Ishikawa (cell line): ENCODE results near the gene TMPRSS4.

Experiments used
- CEBPB ChIP-seq: IDR thresholded peaks from 2 replicates; pipeline ENCODE4 v1.6.1; 2012
- CREB1 ChIP-seq: IDR thresholded peaks from 2 replicates; pipeline ENCODE4 v1.6.1; 2012; ENCODE audit warnings: low read depth
- EGR1 ChIP-seq: IDR thresholded peaks from 2 replicates; pipeline ENCODE4 v1.6.1; 2012
- EP300 ChIP-seq: IDR thresholded peaks from 2 replicates; pipeline ENCODE4 v1.6.1; 2012; ENCODE audit warnings: borderline replicate concordance
- FOXM1 ChIP-seq: IDR thresholded peaks from 2 replicates; pipeline ENCODE4 v1.6.1; 2012; ENCODE audit warnings: low read depth, borderline replicate concordance
- MAX ChIP-seq: IDR thresholded peaks from 2 replicates; pipeline ENCODE4 v1.6.1; 2012
- NFIC ChIP-seq: IDR thresholded peaks from 2 replicates; pipeline ENCODE4 v1.6.1; 2012
- RAD21 ChIP-seq: IDR thresholded peaks from 2 replicates; pipeline ENCODE4 v1.6.1; 2012; ENCODE audit warnings: low read depth
- REST ChIP-seq: IDR thresholded peaks from 2 replicates; pipeline ENCODE4 v1.6.1; 2012; ENCODE audit warnings: low read depth, mild to moderate bottlenecking
- TAF1 ChIP-seq: IDR thresholded peaks from 2 replicates; pipeline ENCODE4 v1.6.1; 2012; ENCODE audit warnings: low read depth, mild to moderate bottlenecking
- TCF12 ChIP-seq: IDR thresholded peaks from 2 replicates; pipeline ENCODE4 v1.6.1; 2012; ENCODE audit warnings: low read depth
- TEAD4 ChIP-seq: IDR thresholded peaks from 2 replicates; pipeline ENCODE4 v1.6.1; 2012
- USF1 ChIP-seq: IDR thresholded peaks from 2 replicates; pipeline ENCODE4 v1.6.1; 2012
- YY1 ChIP-seq: IDR thresholded peaks from 2 replicates; pipeline ENCODE4 v1.6.1; 2012; ENCODE audit warnings: low read depth
- ZBTB7A ChIP-seq: IDR thresholded peaks from 2 replicates; pipeline ENCODE4 v1.6.1; 2012; ENCODE audit warnings: low read depth

The TMPRSS4 gene

GRCh38 chr11:118055966-118056365 is 20.9 kb upstream of the TMPRSS4 start:
- TF ChIP-seq FOXM1 (no peak), TCF12 (no peak), EGR1 (no peak), USF1 (no peak), CEBPB (no peak), YY1 (no peak), REST (no peak), ZBTB7A (no peak), TAF1 (no peak), CREB1 (no peak), NFIC (no peak), TEAD4 (no peak), RAD21 (no peak), MAX (no peak)

GRCh38 chr11:118056806-118057205 is 20.1 kb upstream of the TMPRSS4 start:
- TF ChIP-seq USF1 = no peak
- TF ChIP-seq REST = no peak
- no peak for TF ChIP-seq EP300
- no peak for TF ChIP-seq NFIC
- TF ChIP-seq FOXM1 = no peak
- TF ChIP-seq TCF12 = no peak
- TF ChIP-seq CREB1 = no peak

GRCh38 chr11:118057251-118058145 is 19.4 kb upstream of the TMPRSS4 start:
- TF ChIP-seq NFIC (no peak), TEAD4 (no peak), TAF1 (no peak), FOXM1 (no peak), EP300 (no peak), TCF12 (no peak), RAD21 (no peak), ZBTB7A (no peak), REST (no peak), MAX (no peak)

GRCh38 chr11:118058311-118059245 is 18.3 kb upstream of the TMPRSS4 start:
- TF ChIP-seq EP300 (no peak), RAD21 (no peak), TAF1 (no peak), MAX (no peak), ZBTB7A (no peak), NFIC (no peak), USF1 (no peak), EGR1 (no peak), CREB1 (no peak), REST (no peak), YY1 (no peak), TEAD4 (no peak), TCF12 (no peak), CEBPB (no peak), FOXM1 (no peak)
